ENCODE data around the gene SLC39A11.
"Not testable (repeated sequence)": the region's sequence is repeated elsewhere in the genome, so short reads cannot be mapped to it uniquely, and the experiment has no call there.

Gene SLC39A11

GRCh38 chr17:73000832-73001231 lies 91.7 kb downstream of the SLC39A11 start:
- no peak for TF ChIP-seq CTCF (conservative IDR thresholded peaks at IDR 0.05; ENCODE audit: low read depth, low read length)
- no peak for DNase-seq (ENCODE audit: low read depth)
- H3K4me3 ChIP-seq (ENCODE audit: low read depth, low read length): no peak overlapping the region

DNA sequence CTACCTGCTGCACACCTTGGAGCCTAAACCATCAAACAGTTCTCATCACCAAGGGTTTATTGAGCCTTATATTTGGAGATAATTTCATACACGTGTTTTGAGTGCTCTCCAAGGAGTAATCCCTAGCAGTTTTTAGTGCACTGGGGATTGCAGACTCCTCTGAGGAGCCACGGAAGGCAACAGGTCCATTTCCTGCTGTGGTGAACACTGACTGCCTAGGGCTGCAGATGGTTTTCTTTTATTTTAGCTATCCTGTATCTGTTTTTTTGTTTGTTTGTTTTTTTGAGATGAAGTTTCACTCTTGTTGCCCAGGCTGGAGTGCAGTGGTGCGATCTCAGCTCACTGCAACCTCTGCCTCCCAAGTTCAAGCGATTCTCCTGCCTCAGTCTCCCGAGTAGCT lies 93.0 kb downstream of the SLC39A11 start:
- H3K4me3 ChIP-seq (ENCODE audit: low read depth, low read length); DNase-seq (ENCODE audit: low read depth): not testable (repeated sequence)

DNA sequence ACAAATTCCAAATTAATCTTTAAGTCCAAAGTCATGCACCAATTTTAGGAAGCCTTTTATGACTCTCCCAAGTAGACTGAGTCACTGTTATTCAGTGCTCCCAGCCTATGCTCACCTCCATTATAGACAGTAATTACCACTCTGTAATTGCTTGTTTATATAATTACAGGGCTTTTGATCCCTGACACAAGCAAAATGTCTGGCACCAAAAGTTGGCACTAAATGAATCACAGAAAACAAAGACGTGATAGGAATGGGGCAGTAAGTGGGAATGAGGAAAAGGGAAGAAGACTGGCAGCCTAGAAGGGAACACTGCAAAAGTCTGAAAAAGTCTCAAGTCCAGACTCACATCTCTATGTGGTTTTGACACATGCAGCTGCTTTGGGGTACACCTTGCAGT lies 94.1 kb downstream of the SLC39A11 start:
- TF ChIP-seq CTCF (conservative IDR thresholded peaks at IDR 0.05; ENCODE audit: low read depth, low read length): no peak
- no peak for DNase-seq (ENCODE audit: low read depth)
- H3K4me3 ChIP-seq (ENCODE audit: low read depth, low read length): no peak overlapping the region

- no peak for DNase-seq (ENCODE audit: low read depth)
Measured at GRCh38 chr17:72997559-72997958, 94.9 kb downstream of the SLC39A11 start.

GRCh38 chr17:72996791-72997190 lies 95.7 kb downstream of the SLC39A11 start:
- TF ChIP-seq CTCF (conservative IDR thresholded peaks at IDR 0.05; ENCODE audit: low read depth, low read length): no peak
- no peak for DNase-seq (ENCODE audit: low read depth)
- no peak overlapping the region for H3K4me3 ChIP-seq (ENCODE audit: low read depth, low read length)

More at GRCh38 chr17:72997559-72997958, 94.9 kb downstream of the SLC39A11 start:
- H3K4me3 ChIP-seq (ENCODE audit: low read depth, low read length): no peak overlapping the region
- TF ChIP-seq CTCF (conservative IDR thresholded peaks at IDR 0.05; ENCODE audit: low read depth, low read length): no peak

- no peak for DNase-seq (ENCODE audit: low read depth)
- H3K4me3 ChIP-seq (ENCODE audit: low read depth, low read length): no peak overlapping the region
- no peak for TF ChIP-seq CTCF (conservative IDR thresholded peaks at IDR 0.05; ENCODE audit: low read depth, low read length)
Measured at GRCh38 chr17:72995008-72995656, 97.4 kb downstream of the SLC39A11 start.

DNA sequence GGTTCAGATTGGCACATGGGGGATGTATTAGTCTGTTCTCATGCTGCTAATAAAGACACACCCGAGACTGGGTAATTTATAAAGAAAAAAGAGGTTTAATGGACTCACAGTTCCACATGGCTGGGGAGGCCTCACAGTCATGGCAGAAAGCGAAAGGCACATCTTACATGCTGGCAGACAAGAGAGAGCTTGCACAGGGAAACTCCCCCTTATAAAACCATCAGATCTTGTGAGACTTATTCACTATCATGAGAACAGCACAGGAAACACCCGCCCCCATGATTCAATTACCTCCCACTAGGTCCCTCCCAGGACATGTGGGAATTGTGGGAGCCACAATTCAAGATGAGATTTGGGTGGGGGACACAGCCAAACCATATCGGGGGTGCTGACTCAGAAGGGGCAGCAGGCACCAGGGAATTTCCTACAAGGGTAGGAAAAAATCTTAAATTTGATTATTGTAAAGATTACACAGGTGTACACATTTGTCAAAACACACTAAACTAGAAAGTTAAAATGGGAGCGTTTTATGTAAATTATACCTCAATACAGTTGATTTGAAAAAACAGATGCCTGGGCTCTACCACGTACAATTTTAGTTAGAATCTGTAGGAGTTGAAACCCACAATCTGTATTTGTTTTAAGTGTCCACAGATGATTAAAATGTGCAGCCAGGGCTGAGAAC lies 99.6 kb downstream of the SLC39A11 start:
- DNase-seq (ENCODE audit: low read depth): peak; percentile 48
- H3K4me3 ChIP-seq (ENCODE audit: low read depth, low read length): not testable (repeated sequence)

DNA sequence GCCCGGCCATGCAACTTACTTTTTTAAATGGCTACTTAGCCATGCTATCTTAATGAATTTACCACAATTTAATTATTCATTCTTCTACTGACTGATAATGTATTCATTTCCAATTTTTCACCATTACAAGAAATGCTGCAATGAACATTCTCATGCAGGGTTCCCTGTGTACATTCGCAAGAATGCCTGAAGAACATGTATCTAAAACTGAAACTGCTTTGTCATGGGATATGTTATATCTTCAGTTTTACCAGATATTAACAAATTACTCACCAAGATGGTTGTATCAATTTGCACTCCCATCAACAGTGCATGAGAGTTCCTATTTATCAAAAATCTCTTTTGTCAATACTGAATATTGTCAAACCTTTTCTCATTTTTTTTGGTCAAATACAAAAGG lies 100.8 kb downstream of the SLC39A11 start:
- TF ChIP-seq CTCF (conservative IDR thresholded peaks at IDR 0.05; ENCODE audit: low read depth, low read length): no peak
- no peak for DNase-seq (ENCODE audit: low read depth)
- H3K4me3 ChIP-seq (ENCODE audit: low read depth, low read length): no peak overlapping the region
